C1 segment of cervical spinal cord (tissue), 14 donors: Measurements from ENCODE around the gene HOXB3.

Source experiments
- DNase-seq, 14 donors: peaks; one replicate each; lab custom pipeline; 2025; lab: John Stamatoyannopoulos, UW

HOXB3 gene

DNA sequence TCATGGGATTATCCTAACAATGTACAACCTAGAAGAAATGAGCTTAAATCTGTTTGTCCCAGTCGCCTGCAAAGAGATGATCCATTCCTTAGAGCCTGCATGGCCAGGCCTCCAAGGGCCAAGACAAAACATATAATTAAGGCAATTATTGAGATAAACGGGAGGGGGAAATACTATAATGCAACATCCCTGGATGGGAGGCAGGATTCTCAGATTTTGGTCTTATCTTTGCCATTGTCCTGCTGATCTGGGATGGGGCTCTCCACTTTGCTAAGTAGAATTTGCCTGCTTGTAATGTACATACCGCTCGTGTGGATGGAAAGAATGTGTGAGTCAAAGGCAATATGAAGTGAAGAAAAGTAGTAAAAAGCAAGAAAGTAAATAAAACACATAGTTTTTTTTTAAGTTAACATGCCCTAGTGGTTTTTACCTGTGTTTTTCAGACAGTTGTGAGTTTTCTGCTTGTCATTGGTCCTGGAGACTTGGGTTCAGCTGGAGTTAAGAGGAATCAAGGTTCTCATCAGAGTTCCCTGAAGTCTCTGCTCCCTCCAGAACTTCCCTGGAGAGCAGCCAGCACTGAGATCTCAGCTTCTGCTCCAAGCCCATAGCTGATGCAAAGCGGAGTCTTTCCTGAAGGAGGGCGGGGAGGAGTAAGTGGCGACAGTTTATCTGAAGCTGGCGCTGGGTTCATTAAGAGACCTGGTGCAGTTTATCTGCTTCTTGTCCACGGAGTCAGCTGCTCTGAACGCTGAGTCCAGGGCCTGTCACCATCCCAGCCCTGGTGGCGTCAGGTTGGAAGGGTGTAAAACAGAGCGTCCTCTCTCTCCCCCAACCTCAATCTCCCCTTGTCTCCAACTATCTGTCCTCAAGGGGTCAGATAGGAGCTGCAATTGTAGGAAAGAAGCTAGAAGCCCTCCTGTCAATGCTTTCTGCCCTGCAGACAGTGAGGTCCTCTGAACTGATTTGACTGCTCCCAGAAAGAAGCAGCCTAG is 89.3 kb downstream of the HOXB3 start:
- DNase-seq, result no peak

GRCh38 chr17:48499735-48500434 is 90.2 kb downstream of the HOXB3 start:
- DNase-seq, result no peak

- no peak for DNase-seq
These were observed 90.8 kb downstream of the HOXB3 start for GRCh38 chr17:48499248-48499647.
